CD4-positive, alpha-beta T cell treated with Interleukin-17A for 4 hours (primary cell): ENCODE measurements around the gene SHROOM2.
A peak's percentile ranks its signal among the peaks of the same experiment; 100 is the strongest.

ENCODE experiments used
- DNase-seq: peaks from one replicate; pipeline ENCODE4 v3.0.0-alpha.2; 2020; ENCODE audit warnings: mixed read lengths

The SHROOM2 gene

DNA sequence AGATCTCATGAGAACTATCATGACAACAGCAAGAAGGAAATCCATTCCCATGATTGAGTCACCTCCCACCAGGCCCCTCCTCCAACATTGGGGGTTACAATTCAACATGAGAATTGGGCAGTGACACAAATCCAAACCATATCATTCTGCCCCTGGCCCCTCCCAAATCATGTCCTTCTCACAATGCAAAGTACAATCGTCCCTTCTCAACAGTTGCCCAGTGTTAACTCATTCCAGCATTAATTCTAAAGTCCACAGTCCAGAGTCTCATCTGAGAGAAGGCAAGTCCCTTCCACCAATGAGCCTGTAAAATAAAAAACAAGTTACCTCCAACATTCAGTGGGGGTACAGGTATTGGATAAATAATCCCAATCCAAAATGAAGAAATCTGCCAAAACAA, 166.1 kb downstream of the SHROOM2 start:
- no peak for DNase-seq

DNA sequence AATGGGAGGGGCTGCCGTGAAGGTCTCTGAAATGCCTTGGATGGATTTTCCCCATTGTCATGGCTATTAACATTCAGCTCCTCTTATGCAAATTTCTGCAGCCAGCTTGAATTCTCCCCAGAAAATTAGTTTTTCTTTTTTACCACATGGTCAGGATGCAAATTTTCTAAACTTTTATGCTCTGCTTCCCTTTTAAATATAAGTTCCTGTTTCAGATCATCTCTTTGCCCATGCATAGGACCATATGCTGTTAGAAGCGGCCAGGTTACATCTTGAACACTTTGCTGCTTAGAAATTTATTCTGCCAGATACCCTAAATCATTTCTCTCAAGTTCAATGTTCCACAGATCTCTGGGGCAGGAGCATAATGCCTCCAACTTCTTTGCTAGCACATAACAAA, 167.2 kb downstream of the SHROOM2 start:
- no peak for DNase-seq

- DNase-seq = no peak
These were observed 169.3 kb downstream of the SHROOM2 start for GRCh38 chrX:9955506-9955905.

DNA sequence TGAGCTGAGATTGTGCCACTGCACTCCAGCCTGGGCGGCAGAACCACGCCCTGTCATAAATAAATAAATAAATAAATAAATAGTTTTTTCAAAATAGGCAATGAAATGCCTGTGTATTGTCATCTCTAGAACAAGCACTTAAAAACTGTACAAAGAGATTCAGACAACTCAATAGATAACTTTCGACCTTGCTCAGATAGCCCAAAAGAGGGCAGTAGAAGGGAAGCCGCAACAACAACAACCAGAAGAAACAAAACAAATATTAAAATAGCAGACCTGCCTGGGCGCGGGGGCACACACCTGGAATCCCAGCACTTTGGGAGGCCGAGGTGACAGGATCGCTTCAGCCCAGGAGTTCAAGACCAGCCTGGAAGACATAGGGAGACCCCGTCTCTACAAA, 171.5 kb downstream of the SHROOM2 start:
- DNase-seq = no peak

GRCh38 chrX:9958183-9958582, 172.0 kb downstream of the SHROOM2 start:
- no peak for DNase-seq

DNA sequence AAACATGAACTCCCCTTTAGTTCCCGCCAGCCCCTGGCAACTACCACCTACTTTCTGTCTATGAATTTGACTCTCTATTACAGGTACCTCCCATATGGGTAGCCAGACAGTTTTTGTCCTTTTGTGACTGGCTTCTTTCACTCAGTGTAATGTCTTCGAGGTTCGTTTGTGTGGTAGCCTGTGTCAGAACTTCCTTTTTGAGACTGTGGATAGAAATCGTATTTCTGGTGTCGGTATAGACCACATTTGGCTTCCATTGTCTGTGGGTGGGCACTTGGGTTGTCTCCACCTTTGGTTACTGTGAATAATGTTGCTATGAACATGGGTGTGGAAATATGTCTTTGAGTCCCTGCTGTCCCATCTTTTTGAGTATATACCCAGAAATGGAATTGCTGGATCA, 175.5 kb downstream of the SHROOM2 start:
- no peak for DNase-seq

GRCh38 chrX:9966775-9967408, 180.7 kb downstream of the SHROOM2 start, which contains the start of gene CLDN34:
Gene CLDN34, plus strand, starts transcription at chrX:9967358. Its CDS starts 0 bp downstream, at chrX:9967358.
- DNase-seq = no peak

- no peak for DNase-seq
These were observed 191.4 kb downstream of the SHROOM2 start for GRCh38 chrX:9977635-9978034.

GRCh38 chrX:9980401-9980800, 194.2 kb downstream of the SHROOM2 start:
- DNase-seq = no peak

- DNase-seq = no peak
These were observed 194.7 kb downstream of the SHROOM2 start for GRCh38 chrX:9980927-9981326.

DNA sequence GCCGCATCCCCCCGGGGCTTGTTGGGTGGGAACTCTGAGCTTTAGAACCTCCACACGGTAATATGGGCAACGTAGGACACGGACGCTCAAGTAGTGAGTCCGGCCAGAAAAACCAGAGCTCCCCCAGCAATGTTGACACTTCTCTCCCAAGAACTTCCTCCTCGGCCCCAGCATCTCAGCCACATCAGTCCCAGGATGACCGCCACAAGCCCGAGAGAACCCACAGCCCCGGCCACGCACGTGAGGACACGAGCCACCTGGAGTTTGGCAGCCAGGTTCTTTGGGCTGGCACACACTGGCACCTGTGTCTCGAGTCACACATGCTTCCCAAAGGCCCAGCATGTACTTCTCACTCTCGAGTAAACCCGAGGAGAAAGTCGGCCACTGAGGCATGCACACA, 197.2 kb downstream of the SHROOM2 start:
- no peak for DNase-seq

DNA sequence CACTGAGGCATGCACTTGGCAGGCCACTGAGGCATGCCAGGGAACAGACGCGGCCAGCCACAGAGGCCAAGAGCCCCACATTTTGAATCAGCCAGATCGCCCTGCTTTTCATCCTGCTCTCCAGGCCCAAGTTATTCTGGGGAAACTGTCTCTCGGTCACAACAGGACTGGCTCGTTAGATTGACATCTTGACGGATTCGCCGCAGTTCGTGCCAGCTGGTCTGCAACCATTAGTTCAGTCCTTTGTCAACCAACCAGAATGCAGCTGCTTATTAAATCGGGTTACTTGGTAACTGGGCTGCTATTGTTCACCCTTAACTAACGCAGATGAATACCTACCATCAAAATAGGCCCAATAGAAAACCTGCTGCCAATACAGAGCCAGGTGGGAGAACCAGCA, 197.6 kb downstream of the SHROOM2 start:
- no peak for DNase-seq

GRCh38 chrX:9988762-9989161, 202.5 kb downstream of the SHROOM2 start:
- DNase-seq = no peak

DNA sequence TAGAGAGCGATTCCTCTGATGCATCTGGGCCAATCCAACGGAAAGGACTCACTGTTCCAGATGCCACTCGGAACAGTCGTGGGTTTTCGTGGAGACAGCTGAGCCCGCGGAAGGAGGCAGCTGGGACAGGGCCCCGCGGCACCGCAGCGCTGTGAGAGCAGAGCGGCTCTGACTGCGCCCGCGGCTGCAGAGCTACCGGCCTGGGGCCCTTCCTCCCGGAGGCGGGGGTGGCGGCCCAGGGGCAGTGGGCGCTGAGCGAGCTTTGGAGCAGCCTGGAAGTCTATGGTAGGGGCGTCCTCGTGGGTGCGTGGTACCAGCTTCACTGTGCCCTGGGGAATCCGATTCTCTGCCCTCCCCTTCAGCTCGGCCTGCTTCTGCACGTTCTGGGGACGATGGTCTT, 205.8 kb downstream of the SHROOM2 start:
- DNase-seq = no peak

GRCh38 chrX:9992724-9993123, 206.5 kb downstream of the SHROOM2 start:
- DNase-seq = no peak

DNA sequence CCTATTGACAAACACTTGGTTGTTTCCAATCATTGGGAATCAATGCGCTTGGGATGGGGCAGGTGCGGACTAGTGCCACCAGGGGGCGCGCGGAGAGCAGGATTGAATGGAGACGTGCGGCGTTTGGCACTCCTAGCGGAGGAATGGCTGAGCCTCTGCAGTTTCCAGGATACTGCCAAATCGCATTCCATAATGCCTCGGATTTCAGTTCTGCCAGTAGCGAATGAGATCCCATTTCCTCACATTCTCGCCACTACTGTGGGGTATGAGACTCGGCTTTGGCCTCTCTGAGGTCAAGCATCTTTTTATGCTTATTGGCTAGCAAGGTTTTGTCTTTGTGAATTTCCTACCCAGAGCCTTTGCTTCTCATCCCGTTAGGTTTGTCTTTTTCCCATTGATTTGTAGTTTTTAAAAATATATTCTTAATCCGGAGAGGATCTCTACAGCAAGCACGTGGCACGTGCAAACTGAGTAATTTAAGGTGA, 209.7 kb downstream of the SHROOM2 start:
- peak; percentile 87 for DNase-seq

DNA sequence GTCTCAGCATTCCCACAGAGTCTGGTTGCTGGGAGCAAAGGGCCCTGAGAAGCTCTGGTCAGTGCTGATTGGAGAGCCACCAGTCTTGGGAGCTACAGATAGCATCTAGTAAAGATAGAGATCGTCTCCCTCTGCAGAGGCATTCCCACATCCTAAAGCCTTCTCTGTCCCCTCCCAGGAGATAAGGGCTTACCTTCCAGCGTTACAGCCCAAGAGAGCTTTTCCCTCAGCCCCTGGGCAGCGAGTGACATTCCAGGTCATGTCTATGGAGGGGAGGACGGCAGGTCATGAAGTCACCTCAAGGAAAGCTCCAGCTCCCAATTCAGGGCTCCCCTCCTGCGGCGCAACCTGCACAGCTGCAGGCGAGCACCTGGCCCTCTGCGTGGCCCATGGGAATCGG, 210.8 kb downstream of the SHROOM2 start:
- no peak for DNase-seq

DNA sequence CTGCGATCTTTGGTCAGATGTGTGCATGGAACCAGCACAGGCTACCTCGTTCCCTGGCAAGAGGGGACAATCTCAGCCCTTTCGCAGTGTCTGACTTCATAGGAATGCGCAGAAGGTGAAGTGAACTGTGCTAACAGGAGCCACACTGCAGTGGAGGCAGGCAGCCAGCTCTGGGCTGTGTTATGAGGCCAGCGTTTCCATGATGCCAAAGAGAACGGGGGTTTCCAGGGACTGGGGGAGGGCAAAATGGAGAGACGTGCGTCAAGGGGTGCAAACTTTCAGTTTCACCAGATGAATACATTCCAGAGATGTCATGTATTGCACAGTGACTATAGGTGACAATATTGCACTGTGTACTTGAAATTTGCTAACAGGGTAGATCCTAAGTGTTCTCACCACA, 211.3 kb downstream of the SHROOM2 start:
- no peak for DNase-seq
